ENCODE results near the gene BTAF1.

BTAF1 gene

GRCh38 chr10:91992031-91992430 is 68.5 kb downstream of the BTAF1 start:
- Histone ChIP-seq H2AFZ (ENCODE audit: low read length) (no peak overlapping the region), H3K79me2 (ENCODE audit: insufficient read depth, low read length) (no peaks in the 10 kb centered on the region), H3K9me3 (ENCODE audit: low read length) (no peaks in the 10 kb centered on the region), H3K36me3 (ENCODE audit: insufficient read depth, low read length) (peaks cover 44% of the 10 kb centered on the region), H3K9me2 (ENCODE audit: low read depth, low read length) (no peaks in the 10 kb centered on the region), H3K27ac (ENCODE audit: low read depth, low read length, poor library complexity, severe bottlenecking) (no peak overlapping the region), H3K4me1 (ENCODE audit: insufficient read depth, low read length, severe bottlenecking) (no peaks in the 10 kb centered on the region), H3K4me2 (ENCODE audit: low read length) (no peak overlapping the region), H3K27me3 (ENCODE audit: insufficient read depth, low read length) (no peaks in the 10 kb centered on the region), H3K4me3 (ENCODE audit: low read depth, low read length, poor library complexity, severe bottlenecking) (no peak overlapping the region), H3F3A (ENCODE audit: insufficient read depth, low read length) (no peaks in the 10 kb centered on the region), H3K9ac (ENCODE audit: low read length) (no peak overlapping the region), H4K20me1 (ENCODE audit: insufficient read depth, low read length) (no peaks in the 10 kb centered on the region)
- no peak for TF ChIP-seq CTCF (IDR thresholded peaks at IDR 0.05; ENCODE audit: low read length)
- TF ChIP-seq EZH2 (IDR thresholded peaks at IDR 0.05; ENCODE audit: borderline replicate concordance, low read length) = no peak

DNA sequence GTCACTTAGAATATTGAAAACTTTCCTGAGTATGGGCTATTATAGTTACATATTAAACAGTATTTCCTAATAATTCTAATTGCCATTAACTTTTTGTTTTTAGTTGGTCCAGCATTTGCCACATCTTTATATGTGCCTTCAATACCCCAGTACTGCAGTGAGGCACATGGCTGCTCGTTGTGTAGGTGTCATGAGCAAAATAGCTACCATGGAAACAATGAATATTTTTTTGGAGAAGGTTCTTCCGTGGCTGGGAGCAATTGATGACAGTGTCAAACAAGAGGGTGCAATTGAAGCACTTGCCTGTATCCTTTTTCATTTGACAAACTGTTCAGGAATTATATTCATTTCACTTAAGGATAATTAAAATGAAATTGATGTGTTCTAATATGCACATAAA is 72.7 kb downstream of the BTAF1 start:
- no peaks in the 10 kb centered on the region for H3K9me2 ChIP-seq (ENCODE audit: low read depth, low read length)
- no peaks in the 10 kb centered on the region for H3K79me2 ChIP-seq (ENCODE audit: insufficient read depth, low read length)
- H4K20me1 ChIP-seq (ENCODE audit: insufficient read depth, low read length) = no peaks in the 10 kb centered on the region
- no peak overlapping the region for H2AFZ ChIP-seq (ENCODE audit: low read length)
- peaks cover 53% of the 10 kb centered on the region for H3K36me3 ChIP-seq (ENCODE audit: insufficient read depth, low read length)
- no peaks in the 10 kb centered on the region for H3F3A ChIP-seq (ENCODE audit: insufficient read depth, low read length)
- no peaks in the 10 kb centered on the region for H3K27me3 ChIP-seq (ENCODE audit: insufficient read depth, low read length)
- H3K4me2 ChIP-seq (ENCODE audit: low read length) = no peak overlapping the region
- no peak overlapping the region for H3K9ac ChIP-seq (ENCODE audit: low read length)
- H3K4me1 ChIP-seq (ENCODE audit: insufficient read depth, low read length, severe bottlenecking) = no peaks in the 10 kb centered on the region
- TF ChIP-seq CTCF (IDR thresholded peaks at IDR 0.05; ENCODE audit: low read length) = no peak
- TF ChIP-seq EZH2 (IDR thresholded peaks at IDR 0.05; ENCODE audit: borderline replicate concordance, low read length) = no peak
- H3K27ac ChIP-seq (ENCODE audit: low read depth, low read length, poor library complexity, severe bottlenecking) = no peak overlapping the region
- no peak overlapping the region for H3K4me3 ChIP-seq (ENCODE audit: low read depth, low read length, poor library complexity, severe bottlenecking)
- H3K9me3 ChIP-seq (ENCODE audit: low read length) = no peaks in the 10 kb centered on the region

- Histone ChIP-seq H3K4me1 (ENCODE audit: insufficient read depth, low read length, severe bottlenecking) (no peaks in the 10 kb centered on the region), H3K36me3 (ENCODE audit: insufficient read depth, low read length) (peaks cover 40% of the 10 kb centered on the region), H3K27ac (ENCODE audit: low read depth, low read length, poor library complexity, severe bottlenecking) (no peak overlapping the region), H3K9ac (ENCODE audit: low read length) (no peak overlapping the region), H3K4me2 (ENCODE audit: low read length) (no peak overlapping the region), H3K9me3 (ENCODE audit: low read length) (no peaks in the 10 kb centered on the region), H3K27me3 (ENCODE audit: insufficient read depth, low read length) (no peaks in the 10 kb centered on the region), H3K4me3 (ENCODE audit: low read depth, low read length, poor library complexity, severe bottlenecking) (no peak overlapping the region), H3F3A (ENCODE audit: insufficient read depth, low read length) (no peaks in the 10 kb centered on the region), H3K79me2 (ENCODE audit: insufficient read depth, low read length) (no peaks in the 10 kb centered on the region), H4K20me1 (ENCODE audit: insufficient read depth, low read length) (no peaks in the 10 kb centered on the region), H3K9me2 (ENCODE audit: low read depth, low read length) (no peaks in the 10 kb centered on the region), H2AFZ (ENCODE audit: low read length) (no peak overlapping the region)
- TF ChIP-seq CTCF (IDR thresholded peaks at IDR 0.05; ENCODE audit: low read length) (no peak), EZH2 (IDR thresholded peaks at IDR 0.05; ENCODE audit: borderline replicate concordance, low read length) (no peak)
Observed at GRCh38 chr10:92001581-92001980, 78.0 kb downstream of the BTAF1 start.

Data from OCI-LY1 (cell line).